PC-3 (cell line): ENCODE data around the gene ABLIM2. TPM values are rescaled to one million over a fixed set of nuclear protein-coding genes. Genes with fewer than 3 reads are reported as not detected.

Experiments used
- ATAC-seq: fragments of 200-7000 bp; cut with Tn5 transposase; 2 replicates; pipeline ENCODE4 v1.9.1; 2020; ENCODE audit warnings: mild to moderate bottlenecking, moderate library complexity
- BruUV-seq: library from RNA; stranded (reverse); fragments of 400-500 nt; replicated peaks from 2 replicates; lab custom pipeline; 2021; lab: Mats Ljungman, UMichigan
- CTCF ChIA-PET: fragments of 300-600 bp; sonication (Branson Sonifier 250); formaldehyde crosslinking; loops from one replicate; lab custom pipeline; 2022; ENCODE audit warnings: antibody characterized with exemption; lab: Charles Lee
- POLR2A ChIA-PET: fragments of 300-600 bp; sonication (Branson Sonifier 250); formaldehyde crosslinking; loops from one replicate; lab custom pipeline; 2022; ENCODE audit warnings: antibody characterized with exemption; ENCODE audit not compliant: unreplicated experiment; lab: Charles Lee
- DNase-seq: peaks from one replicate; pipeline ENCODE4 v3.0.0-alpha.2; 2015
- H2AFZ ChIP-seq: fragments of 300-600 bp; sonication (generic); 2 replicates; pipeline ENCODE4 v1.6.0; 2016; ENCODE audit warnings: antibody characterized with exemption, low read length
- H3F3A ChIP-seq: fragments of 300-600 bp; sonication (generic); one replicate; pipeline ENCODE4 v1.6.0; 2017; ENCODE audit warnings: antibody characterized with exemption, low read length, control low read depth, mild to moderate bottlenecking; ENCODE audit not compliant: unreplicated experiment
- H3K27ac ChIP-seq: fragments of 300-600 bp; sonication (generic); 2 replicates; pipeline ENCODE4 v1.5.1; 2016; ENCODE audit warnings: mild to moderate bottlenecking, low read length
- H3K27me3 ChIP-seq: fragments of 300-600 bp; sonication (generic); 2 replicates; pipeline ENCODE4 v1.6.1; 2016; ENCODE audit warnings: low read length, mixed read lengths
- H3K36me3 ChIP-seq: fragments of 300-600 bp; sonication (generic); 2 replicates; pipeline ENCODE4 v1.6.1; 2016; ENCODE audit warnings: low read depth, mixed run types, low read length, mixed read lengths
- H3K4me1 ChIP-seq: fragments of 300-600 bp; sonication (generic); 2 replicates; pipeline ENCODE4 v1.5.1; 2016; ENCODE audit warnings: low read length; ENCODE audit not compliant: insufficient read depth
- H3K4me2 ChIP-seq: fragments of 300-600 bp; sonication (generic); 2 replicates; pipeline ENCODE4 v1.6.0; 2016; ENCODE audit warnings: low read length
- H3K4me3 ChIP-seq: fragments of 300-600 bp; sonication (generic); 2 replicates; pipeline ENCODE4 v1.5.1; 2016; ENCODE audit warnings: mild to moderate bottlenecking, low read length, mixed read lengths
- H3K79me2 ChIP-seq: fragments of 300-600 bp; sonication (generic); 2 replicates; pipeline ENCODE4 v1.6.1; 2017; ENCODE audit warnings: low read length, mixed read lengths
- H3K9ac ChIP-seq: fragments of 300-600 bp; sonication (generic); 2 replicates; pipeline ENCODE4 v1.6.0; 2016; ENCODE audit warnings: mild to moderate bottlenecking, low read length
- H3K9me2 ChIP-seq: fragments of 300-600 bp; sonication (generic); replicated peaks from 2 replicates; pipeline ENCODE4 v1.6.1; 2016; ENCODE audit warnings: mixed run types, low read length, mixed read lengths
- H3K9me3 ChIP-seq: fragments of 300-600 bp; sonication (generic); 2 replicates; pipeline ENCODE4 v1.6.1; 2016; ENCODE audit warnings: low read length, mixed read lengths
- H4K20me1 ChIP-seq: fragments of 300-600 bp; sonication (generic); 2 replicates; pipeline ENCODE4 v1.6.1; 2016; ENCODE audit warnings: low read length, mixed read lengths
- EZH2 ChIP-seq: fragments of 300-600 bp; sonication (generic); IDR thresholded peaks from one replicate; pipeline ENCODE4 v1.6.1; 2017; ENCODE audit warnings: antibody characterized with exemption, mild to moderate bottlenecking, low read length; ENCODE audit not compliant: unreplicated experiment
- EZH2phosphoT487 ChIP-seq: fragments of 300-600 bp; sonication (generic); IDR thresholded peaks from 2 replicates; pipeline ENCODE4 v1.6.1; 2018; ENCODE audit warnings: mild to moderate bottlenecking, antibody characterized with exemption, low read length, borderline replicate concordance
- intact Hi-C: fragments of 100-400 bp; cut with micrococcal nuclease; formaldehyde crosslinking; loops from 2 replicates; pipeline ENCODE4 v1.9.0; 2023
- microRNA-seq: library from miRNA; unstranded; fragments of <30 nt; microRNA quantifications from one replicate; pipeline ENCODE4 v1.1.0, GENCODE V29; 2020; ENCODE audit not compliant: unreplicated experiment
- total RNA-seq: library from RNA; depleted of rRNA; stranded (reverse); fragments of >200 nt; gene quantifications from 2 replicates; pipeline ENCODE4 v1.2.3, GENCODE V29; 2014; rRNA removed
- TF ChIP-seq, protein P1 (sequence below): fragments of 300-600 bp; sonication (generic); conservative IDR thresholded peaks from 2 replicates; pipeline ENCODE4 v1.5.1; 2017; ENCODE audit warnings: antibody characterized with exemption, low read depth, mild to moderate bottlenecking, low read length

ABLIM2 gene
- total RNA-seq, 1 experiment from 2014 or later, result 3.2 TPM

GRCh38 chr4:7917669-7918068 lies 240.9 kb downstream of the ABLIM2 start:
- ATAC-seq, result no peak
- no peak for DNase-seq
- Histone ChIP-seq H3K4me3 (no peak overlapping the region), H4K20me1 (peaks cover 15% of the 10 kb centered on the region; the same call in 1 of the 2 replicates), H3F3A (no peaks in the 10 kb centered on the region), H3K9ac (no peak overlapping the region), H3K9me3 (no peaks in the 10 kb centered on the region), H3K4me2 (no peak overlapping the region), H3K4me1 (peaks cover 8% of the 10 kb centered on the region), H3K27ac (no peak overlapping the region), H3K36me3 (no peaks in the 10 kb centered on the region; the same call in 1 of the 2 replicates), H3K9me2 (no peaks in the 10 kb centered on the region), H2AFZ (no peak overlapping the region), H3K27me3 (no peaks in the 10 kb centered on the region), H3K79me2 (peaks cover 100% of the 10 kb centered on the region)
- TF ChIP-seq, protein P1, sequence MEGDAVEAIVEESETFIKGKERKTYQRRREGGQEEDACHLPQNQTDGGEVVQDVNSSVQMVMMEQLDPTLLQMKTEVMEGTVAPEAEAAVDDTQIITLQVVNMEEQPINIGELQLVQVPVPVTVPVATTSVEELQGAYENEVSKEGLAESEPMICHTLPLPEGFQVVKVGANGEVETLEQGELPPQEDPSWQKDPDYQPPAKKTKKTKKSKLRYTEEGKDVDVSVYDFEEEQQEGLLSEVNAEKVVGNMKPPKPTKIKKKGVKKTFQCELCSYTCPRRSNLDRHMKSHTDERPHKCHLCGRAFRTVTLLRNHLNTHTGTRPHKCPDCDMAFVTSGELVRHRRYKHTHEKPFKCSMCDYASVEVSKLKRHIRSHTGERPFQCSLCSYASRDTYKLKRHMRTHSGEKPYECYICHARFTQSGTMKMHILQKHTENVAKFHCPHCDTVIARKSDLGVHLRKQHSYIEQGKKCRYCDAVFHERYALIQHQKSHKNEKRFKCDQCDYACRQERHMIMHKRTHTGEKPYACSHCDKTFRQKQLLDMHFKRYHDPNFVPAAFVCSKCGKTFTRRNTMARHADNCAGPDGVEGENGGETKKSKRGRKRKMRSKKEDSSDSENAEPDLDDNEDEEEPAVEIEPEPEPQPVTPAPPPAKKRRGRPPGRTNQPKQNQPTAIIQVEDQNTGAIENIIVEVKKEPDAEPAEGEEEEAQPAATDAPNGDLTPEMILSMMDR, result no peak
- TF ChIP-seq EZH2 (no peak), EZH2phosphoT487 (no peak)
- ChIA-PET POLR2A (no interaction called here), CTCF (no interaction called here)
- no TSS peak for BruUV-seq
- intact Hi-C loops, result no loop called here

- ATAC-seq, result no peak
- H3K9ac ChIP-seq, result no peak overlapping the region
- intact Hi-C loops, result no loop called here
- no peak overlapping the region for H3K27ac ChIP-seq
- DNase-seq, result no peak
- H2AFZ ChIP-seq, result no peak overlapping the region
- BruUV-seq, result no TSS peak
- H3F3A ChIP-seq, result no peaks in the 10 kb centered on the region
- H3K9me2 ChIP-seq, result no peaks in the 10 kb centered on the region
- peaks cover 100% of the 10 kb centered on the region for H3K79me2 ChIP-seq
- peaks cover 16% of the 10 kb centered on the region for H3K4me1 ChIP-seq
- no peaks in the 10 kb centered on the region; the same call in 1 of the 2 replicates for H3K36me3 ChIP-seq
- no peak overlapping the region for H3K4me2 ChIP-seq
- H3K4me3 ChIP-seq, result no peak overlapping the region
- TF ChIP-seq EZH2phosphoT487 (no peak), EZH2 (no peak)
- TF ChIP-seq, protein P1, result no peak
- no peaks in the 10 kb centered on the region for H3K27me3 ChIP-seq
- ChIA-PET POLR2A (no interaction called here), CTCF (no interaction called here)
- H4K20me1 ChIP-seq, result peaks cover 15% of the 10 kb centered on the region; the same call in 1 of the 2 replicates
- H3K9me3 ChIP-seq, result no peaks in the 10 kb centered on the region
Observed at GRCh38 chr4:7915875-7916242, 242.8 kb downstream of the ABLIM2 start.

Small RNA genes within 50 kb of the gene (microRNA-seq; reads per million reads assigned to microRNA genes)
- gene MIR95, result 257 reads per million, percentile 73 among the genes with 10 or more reads in this experiment

Other genes with a start within 250 kb of the ABLIM2 start
- gene AFAP1, start 219.0 kb downstream of the ABLIM2 start, total RNA-seq, result 42.1 and 51.4 TPM in 2 replicates
- gene SH3TC1, start 40.5 kb upstream of the ABLIM2 start, total RNA-seq, result 22.6 and 23.1 TPM in 2 replicates
- gene HTRA3, start 110.9 kb upstream of the ABLIM2 start, total RNA-seq, result 2.8 and 4.0 TPM in 2 replicates